NOMO-1 treated with dmso at 0.1 percent for 144 hours (cell line): ENCODE data around the gene DDAH1.

Experiments
- DNase-seq: peaks from one replicate; lab custom pipeline; 2025; ENCODE audit not compliant: unreplicated experiment; lab: John Stamatoyannopoulos, UW

DDAH1 gene

GRCh38 chr1:85333186-85333585 lies 131.8 kb downstream of the DDAH1 start:
- DNase-seq: no peak

DNA sequence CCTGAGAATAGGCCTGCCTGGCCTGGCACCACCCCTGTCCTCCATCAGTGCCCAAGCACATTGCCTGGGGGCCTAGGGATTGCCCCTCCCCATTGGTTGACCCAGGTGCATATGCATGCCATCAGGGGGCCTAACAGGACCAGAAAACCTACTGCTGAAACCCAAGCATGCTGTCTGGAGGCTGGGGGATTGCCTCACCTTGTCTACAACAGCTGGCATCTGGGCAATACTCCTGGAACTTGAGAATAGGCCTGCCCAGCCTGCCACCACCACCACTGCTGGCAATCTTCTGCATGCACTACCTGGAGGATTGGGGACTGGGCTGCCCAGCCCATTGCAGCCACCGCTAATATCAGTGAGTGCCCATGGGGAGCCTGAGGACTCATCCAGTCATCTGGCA lies 132.4 kb downstream of the DDAH1 start:
- no peak for DNase-seq

DNA sequence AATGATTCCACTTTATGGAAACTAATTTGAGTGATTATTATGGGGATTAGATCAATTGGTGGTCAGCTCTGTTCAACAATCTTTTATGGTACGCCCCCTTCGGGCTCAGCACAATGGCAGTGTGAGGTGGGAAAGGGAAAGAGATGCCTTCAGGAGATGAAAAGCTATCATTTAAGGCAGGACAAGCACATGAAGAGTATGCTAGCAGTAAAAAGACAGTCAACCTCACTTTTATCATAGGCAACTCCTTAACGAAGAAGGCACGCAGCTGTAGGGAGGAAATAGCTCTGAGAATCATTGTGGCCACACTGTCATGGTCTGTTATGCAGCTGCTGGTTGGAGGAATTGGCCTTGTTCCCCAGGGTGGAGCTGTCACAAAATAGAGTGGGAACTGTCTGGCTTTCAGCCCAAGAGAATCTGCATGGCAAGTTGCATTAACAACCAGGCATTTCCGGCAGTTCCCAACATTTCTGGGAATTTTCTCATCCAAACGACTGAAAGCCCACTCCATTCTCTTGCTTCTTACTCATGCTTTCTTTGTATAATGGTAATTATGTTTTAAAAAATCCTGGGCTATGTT lies 134.2 kb downstream of the DDAH1 start:
- no peak for DNase-seq

DNA sequence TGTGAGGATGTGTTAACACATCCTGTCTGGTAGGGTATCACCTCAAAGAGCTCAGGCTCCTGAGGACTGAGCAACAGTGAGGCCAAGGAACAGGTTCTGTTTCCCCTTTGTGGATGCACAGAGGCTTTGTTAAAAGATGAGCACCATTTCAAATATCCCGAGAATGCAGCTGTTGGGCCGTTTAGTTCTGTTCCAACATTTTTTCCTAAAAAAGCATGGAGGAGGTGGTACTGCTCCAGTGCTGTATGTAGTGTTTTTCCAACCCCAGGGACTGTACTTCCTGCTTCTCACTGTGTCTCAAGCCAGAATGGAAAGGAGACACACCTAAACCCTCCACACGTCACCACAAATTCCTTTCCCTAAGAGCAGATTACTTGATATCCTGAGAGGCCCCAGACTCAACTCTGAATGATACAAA lies 134.7 kb downstream of the DDAH1 start:
- no peak for DNase-seq

DNA sequence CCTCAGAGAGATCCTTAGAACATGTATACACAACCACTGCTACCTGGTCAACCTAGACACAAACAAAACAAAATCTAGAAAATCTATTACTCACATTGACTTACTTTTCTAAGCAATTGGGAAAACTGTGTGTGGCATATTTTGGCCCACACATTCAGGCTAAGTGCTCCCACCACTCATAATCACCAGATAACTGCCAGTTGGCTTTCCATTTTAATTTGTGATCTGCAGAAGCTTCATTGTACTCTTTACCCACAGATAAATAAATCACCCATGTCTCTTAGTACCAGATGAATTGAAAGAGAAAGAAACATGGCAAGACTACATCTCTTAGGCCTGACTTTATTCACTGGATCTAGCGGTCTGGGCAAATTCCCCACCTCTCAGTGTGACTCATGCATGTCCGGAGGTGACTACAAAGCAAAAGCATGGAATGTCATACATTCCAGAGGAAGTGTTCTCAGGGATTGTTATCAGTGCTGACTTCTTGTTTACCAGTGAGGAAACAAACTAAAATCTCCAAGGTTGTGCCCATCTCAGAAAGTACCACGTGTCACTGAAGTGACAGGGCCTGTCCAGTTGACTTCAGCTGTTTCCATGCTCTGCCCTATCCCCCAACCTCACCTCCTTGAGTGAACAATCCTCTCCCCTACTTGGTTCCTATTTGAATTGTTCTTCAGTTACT lies 136.1 kb downstream of the DDAH1 start:
- no peak for DNase-seq

DNA sequence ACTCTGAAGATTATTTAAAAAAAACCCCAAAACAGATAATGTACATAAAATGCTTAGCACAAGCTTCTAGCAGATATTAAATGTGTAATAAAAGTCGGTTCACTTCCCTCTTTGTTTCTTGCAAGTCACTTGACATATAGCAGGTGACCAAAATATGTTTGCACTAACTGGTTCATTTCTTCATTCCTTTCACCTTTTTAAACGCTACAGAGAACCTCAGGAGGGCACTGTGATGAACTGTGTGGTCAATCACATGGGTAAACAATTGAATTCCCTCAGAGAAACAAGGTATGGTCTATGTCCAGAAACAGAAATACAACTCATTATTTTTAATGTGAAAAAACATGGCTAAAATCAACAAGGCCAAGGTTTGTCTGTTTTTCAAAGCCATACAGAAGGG lies 137.2 kb downstream of the DDAH1 start:
- no peak for DNase-seq

DNA sequence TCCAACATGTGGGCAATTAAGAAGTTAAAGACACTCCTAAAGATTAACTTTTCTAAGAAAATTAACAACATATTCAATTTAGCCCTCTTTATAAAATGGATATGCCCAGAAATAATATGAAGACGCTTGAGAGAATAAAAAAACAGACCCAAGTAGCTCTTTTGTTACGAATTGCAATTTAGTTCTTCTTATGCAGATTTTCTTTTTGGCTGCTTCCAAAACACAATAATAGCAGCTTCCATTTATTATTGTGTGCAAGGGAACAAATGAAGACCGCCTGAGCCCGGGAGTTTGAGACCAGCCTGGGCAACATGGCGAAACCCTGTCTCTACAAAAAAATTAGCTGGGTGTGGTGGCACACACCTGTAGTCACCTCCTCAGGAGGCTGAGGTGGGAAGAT lies 138.1 kb downstream of the DDAH1 start:
- no peak for DNase-seq

DNA sequence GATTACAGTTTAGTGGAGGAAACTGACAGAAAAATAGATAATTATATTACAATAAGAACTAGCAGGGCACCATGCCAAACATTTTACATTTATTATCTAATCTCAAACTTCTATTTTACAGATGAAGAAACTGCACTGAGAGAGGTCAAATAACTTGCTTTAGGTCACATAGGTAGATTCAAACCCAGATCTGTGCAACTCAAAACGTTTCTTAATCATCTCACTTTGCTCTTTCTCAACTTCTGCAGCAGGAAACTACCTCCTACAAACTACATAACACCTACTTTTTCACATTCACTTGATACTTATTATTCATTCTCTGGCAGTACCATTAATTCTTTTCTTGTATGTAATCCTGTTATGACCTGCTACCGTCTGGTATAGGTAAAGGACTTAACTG lies 138.6 kb downstream of the DDAH1 start:
- no peak for DNase-seq

DNA sequence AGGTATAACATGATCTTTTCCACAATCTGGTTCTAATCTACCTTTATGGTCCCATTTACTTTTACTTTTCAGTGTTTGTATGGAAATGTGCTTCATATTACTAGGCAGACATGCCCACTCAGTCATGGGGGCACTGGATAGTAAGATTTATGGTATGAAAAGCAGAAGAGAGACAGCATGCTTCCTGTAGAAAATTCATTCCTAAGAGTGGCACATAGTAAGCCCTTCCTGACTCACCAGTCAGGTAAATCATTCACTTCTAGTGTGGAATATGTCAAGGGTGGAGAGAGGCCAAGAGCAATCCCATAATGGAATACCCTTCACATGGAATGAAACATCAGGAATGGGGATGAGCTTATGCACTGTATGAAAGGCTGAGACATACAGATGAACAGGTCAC lies 139.0 kb downstream of the DDAH1 start:
- no peak for DNase-seq

DNA sequence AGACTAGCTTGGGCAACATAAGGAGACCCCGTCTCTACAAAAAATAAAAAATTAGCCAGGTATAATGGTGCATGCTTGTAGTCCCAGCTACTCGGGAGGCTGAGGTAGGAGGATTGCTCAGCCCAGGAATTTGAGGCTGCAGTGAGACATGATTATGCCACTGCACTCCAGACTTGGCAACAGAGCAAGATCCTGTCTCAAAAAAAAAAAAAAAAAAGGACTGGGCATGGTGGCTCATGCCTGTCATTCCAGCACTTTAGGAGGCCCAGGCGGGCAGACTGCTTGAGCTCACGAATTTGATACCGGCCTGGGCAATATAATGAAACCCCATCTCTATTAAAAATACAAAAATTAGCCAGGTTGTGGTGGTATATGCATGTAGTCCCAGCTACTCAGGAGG lies 141.2 kb downstream of the DDAH1 start:
- DNase-seq: no peak

GRCh38 chr1:85322655-85323054 lies 142.3 kb downstream of the DDAH1 start:
- DNase-seq: no peak

DNA sequence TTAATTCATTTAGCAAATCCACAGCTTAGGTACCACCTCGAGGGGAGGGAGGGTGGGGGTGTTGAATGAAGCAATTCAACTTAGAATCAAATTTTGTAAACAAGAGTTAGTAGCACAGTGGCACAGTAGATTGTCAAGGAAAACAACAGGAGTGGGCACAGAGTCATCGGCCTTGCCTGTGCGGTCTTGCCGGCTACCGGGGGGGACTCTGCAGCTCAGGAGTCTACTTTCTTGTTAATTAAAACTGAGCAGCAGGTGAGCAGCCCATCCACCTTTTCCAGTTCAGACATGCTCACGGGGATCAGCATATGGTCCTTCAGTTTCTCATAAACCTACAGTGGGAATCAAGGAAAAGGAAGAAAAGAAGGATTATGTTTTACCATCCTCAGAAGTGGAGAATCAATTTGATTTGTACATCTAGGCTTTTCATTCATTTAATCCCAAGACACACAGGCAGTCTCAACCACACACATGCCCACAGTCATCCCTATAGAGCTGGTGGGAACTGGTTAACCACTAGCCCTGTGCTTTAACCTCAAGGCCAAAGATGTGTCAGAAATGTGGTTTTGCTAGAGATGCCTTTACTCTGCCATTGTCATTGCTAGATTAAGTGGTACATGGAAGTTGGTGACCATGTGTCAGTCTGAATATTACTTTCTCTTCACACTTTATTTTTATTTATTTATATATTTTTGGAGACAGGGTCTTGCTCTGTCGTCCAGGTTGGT lies 143.6 kb downstream of the DDAH1 start:
- no peak for DNase-seq

DNA sequence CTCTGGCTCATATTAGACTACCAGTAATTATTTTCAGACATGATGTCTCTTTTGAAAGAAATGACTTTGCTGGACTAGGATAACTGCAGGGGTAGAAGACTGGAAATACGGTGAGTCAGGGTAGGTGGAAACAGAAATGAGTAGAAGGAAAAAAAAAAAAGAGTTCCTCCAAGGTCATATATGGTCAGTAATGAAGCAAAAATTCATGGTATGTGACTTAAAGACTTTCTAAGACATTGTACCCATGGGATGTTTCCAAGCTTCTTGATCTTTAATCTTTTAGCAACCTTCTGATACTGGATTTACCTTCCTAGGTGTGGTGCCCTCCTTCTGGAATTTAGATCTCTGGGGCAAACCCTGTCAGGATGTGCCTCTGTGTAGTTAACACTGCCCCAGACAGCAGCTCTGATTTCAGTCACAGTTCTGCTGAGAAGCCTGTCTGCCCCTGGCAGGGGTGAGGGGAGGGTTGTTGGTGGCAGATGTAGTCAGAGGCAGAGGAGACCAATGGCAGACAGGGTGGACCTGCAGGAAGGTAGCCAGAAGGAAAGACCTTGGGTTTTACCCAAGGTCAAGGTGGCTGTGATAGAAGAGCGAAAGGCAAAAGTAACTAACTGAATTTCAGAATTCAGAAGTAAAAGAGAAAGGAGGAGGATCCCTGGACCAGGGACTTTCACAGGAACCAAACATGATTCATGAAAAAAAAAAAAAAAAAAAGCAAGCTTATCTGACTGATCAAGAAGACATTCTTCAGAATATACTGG lies 144.4 kb downstream of the DDAH1 start:
- DNase-seq: no peak

- DNase-seq: no peak
These were observed 145.0 kb downstream of the DDAH1 start for GRCh38 chr1:85319931-85320330.

GRCh38 chr1:85319491-85319890 lies 145.5 kb downstream of the DDAH1 start:
- DNase-seq: no peak

- DNase-seq: no peak
These were observed 146.7 kb downstream of the DDAH1 start for GRCh38 chr1:85318217-85318616.

DNA sequence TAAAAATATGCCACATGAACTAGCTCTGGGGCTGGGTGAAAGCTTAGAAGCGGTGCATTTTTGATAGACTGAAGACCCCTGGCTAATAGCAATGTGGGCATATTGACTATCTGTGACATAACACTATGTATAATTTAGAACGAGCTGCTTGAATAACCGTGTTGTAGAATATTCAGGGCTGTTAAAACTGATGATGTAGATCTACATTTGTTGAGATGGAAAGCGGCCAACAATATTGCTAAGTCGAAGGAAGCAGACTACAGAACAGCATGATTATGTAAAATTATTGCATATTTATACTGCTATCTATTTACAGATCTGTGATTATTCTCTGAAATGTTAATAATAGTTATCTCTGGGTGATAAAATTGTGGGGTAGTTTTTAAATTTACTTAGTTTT lies 147.4 kb downstream of the DDAH1 start:
- DNase-seq: no peak

GRCh38 chr1:85316321-85316720 lies 148.6 kb downstream of the DDAH1 start:
- DNase-seq: no peak

GRCh38 chr1:85315789-85316188 lies 149.2 kb downstream of the DDAH1 start:
- no peak for DNase-seq

DNA sequence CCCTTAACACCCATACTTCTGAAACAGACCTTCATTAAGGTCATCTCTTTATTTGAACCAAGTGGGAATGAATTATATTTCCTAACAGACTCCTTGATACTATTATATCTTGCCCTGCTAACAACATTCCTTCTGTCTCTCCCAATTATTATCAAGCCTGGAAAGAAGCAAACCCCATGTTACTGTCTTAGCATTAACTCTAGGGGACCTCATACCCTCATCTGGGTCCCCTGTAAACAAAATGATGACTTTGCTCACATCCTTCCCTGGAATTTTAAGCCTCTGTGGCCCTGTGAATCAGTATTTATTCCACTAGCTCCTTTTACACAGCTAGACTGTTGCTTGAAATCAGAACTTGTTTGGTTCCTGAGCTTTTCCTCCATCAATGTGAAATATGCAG lies 150.2 kb downstream of the DDAH1 start:
- no peak for DNase-seq

GRCh38 chr1:85313888-85314696 lies 150.9 kb downstream of the DDAH1 start:
- DNase-seq: no peak
